NCI-H2171 (cell line): ENCODE results near the gene F2R.
"Not testable (repeated sequence)": the region's sequence is repeated elsewhere in the genome, so short reads cannot be mapped to it uniquely, and the experiment has no call there.

Source experiments
- DNase-seq: peaks from one replicate; lab custom pipeline; 2025; lab: John Stamatoyannopoulos, UW

F2R gene

DNA sequence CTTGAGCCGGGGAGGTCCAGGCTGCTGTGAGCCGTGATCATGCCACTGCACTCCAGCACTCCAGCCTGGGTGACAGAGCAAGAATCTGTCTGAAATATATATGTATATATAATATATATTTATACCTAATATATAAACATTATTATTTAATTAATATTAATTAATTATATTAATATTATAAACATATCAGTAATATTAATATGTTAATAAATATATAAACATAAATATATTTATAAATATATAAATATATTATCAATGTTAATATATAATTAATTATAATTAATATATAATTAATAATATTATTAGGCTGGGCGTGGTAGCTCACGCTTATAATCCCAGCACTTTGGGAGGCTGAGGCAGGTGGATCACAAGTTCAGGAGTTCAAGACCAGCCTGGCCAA lies 41.1 kb downstream of the F2R start:
- DNase-seq, result no peak

DNA sequence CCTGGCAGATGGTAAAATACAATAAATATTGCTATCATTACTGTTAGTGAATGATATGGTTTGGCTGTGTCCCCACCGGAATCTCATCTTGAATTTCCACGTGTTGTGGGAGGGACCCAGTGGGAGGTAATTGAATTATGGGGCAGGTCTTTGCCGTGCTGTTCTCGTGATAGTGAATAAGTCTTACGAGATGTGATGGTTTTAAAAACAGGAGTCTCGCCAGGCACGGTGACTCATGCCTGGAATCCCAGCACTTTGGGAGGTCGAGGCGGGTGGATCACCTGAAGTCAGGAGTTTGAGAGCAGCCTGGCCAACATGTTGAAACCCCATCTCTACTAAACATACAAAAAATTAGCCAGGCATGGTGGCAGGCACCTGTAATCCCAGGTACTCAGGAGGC lies 45.2 kb downstream of the F2R start:
- not testable (repeated sequence) for DNase-seq

DNA sequence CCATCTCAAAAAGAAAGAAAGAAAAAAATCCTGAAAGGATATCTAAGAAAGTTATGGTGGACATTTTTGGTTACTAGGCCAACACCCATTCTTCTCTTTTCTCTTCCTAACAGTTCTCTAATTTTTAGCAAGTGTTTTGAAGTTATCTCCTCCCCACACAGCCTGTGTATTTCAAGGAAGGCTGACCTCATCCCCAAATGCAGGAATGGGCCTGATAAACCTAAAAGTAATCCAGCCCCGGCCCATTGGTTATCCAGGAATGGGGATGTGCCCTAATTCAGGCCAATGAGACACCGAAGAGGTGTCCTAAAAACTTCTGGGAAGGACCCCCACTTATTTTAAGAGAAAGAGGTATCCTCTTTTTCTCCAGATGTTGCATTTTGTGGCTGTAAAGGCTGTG lies 46.6 kb downstream of the F2R start:
- no peak for DNase-seq

DNA sequence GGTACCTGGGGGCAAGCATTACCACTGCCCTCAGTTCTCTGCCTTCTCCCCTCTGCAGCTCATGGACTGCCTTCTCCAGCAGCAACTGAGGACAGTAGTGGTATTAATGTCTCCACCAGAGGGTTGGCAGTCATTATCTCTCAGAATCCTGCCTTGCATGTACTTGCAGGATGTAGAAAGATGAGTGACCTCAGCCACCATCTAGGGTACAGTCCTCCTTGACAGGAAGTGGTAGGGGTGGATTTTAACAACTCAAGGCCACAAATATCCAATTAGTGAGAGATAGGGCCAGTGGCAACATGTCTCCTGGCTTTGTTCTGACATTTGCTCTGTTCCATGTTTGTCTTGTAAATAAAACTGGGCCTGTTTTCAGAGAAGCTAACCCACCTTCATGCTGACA lies 47.2 kb downstream of the F2R start:
- no peak for DNase-seq

DNA sequence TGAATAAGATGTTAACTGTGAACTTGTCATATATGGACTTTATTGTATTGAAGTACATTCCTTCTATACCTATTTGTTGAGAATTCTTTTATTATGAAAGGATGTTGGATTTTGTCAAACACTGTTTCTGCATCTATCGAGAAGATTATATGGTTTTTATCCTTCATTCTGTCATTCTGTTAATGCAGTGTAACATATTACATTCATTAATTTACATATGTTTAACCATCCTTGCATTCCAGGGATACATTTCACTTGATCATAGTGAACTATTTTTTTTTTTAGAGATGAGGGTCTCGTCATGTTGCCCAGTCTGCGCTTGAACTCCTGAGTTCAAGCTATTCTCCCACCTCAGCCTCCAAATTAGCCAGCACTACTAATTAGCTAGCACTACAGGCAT lies 48.4 kb downstream of the F2R start:
- no peak for DNase-seq

DNA sequence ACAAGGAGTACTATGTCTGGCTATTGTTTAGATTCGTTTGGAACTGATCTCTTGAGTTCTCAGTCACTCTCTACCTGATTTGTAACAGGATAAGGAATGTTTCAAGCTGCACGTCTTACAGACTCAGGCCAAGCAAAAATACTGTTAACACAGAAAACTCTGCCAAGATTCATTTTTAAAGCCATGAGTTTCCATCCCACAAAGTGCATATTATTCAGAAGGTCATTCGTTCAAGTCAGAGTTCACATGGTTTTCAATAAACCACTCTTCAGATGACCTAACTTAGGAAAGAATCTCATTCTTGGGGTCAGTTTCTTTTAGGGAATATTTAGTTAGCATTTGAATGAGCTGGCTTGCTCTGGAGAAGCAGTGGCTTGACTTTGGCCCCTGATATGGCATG lies 49.3 kb downstream of the F2R start:
- DNase-seq, result no peak

DNA sequence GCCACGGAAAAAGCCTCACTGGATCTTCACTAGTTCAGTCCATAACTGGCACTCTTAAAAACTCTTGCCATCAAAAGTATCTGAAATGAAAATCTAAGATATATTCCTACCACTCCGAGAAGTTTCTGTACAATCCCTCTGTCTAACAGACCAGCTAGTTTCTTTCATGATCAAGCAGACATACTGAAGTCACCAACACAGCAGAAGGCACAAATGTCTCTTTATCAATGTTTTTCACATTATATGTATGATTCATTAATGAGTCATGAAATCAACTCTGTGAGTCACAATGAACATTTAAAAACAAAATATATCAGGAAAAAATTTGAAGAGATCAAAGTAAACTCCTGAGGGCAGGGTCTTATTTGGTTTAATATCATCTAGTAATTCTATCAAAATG lies 50.8 kb downstream of the F2R start:
- no peak for DNase-seq

DNA sequence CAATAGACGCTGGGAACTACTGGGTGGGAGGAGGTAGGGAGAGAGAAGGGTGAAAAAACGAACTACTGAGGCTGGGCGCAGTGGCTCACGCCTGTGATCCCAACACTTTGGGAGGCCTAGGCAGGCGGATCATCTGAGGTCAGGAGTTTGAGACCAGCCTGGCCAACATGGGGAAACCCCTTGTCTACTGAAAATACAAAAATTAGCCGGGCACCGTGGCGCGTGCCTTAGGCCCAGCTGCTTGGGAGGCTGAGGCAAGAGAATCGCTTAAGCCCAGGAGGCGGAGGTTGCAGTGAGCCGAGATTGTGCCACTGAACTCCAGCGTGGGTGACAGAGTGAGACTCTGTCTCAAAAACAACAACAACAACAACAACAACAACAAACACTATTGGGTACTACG lies 55.1 kb downstream of the F2R start:
- DNase-seq, result not testable (repeated sequence)

DNA sequence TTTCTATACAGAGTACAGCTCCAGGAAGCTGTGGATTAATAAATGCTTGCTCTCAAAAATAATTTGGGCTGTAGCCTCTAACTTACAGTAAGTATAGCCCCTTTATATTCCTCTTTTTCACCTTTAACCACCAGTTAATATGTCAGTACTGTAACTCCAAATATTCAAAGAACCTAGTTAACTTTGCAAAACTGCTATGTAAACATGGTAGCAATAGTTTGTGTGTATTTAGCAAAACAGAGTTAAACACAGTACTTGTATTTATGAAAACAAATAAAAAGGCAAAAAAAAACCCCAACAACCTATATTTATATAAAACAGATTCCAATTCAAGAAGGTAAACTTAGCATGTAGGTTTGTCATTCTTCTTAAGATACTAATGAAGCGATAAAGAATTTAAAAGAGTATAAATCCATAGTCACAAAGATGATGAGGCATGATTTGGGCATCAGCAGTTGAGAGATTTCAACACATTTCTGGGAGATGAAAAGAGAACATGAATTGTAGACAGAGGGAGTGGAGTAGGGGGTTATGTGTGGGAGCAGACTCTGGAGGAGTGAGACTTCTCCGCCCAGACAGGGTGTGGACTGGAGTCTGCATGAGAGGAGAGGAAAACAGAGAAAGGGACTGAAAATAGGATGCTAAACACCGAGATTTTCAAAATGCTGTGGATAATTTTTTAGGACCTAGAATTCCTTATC lies 55.9 kb downstream of the F2R start:
- no peak for DNase-seq

DNA sequence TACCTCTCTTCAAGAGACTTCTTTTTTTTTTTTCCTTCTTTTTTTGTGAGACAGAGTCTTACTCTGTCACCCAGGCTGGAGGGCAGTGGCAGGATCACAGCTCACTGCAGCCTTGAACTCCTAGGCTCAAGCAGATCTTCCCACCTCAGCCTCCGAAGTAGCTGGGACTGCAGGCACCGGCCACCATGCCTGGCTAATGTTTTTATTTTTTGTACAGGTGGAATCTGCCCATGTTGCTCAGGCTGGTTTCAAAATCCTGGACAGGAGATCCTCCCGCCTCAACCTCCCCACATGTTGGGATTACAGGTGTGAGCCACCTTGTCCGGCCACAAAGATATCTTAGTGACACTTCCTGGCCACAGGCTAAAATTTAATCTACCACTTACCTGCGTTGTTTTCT lies 60.0 kb downstream of the F2R start:
- no peak for DNase-seq

DNA sequence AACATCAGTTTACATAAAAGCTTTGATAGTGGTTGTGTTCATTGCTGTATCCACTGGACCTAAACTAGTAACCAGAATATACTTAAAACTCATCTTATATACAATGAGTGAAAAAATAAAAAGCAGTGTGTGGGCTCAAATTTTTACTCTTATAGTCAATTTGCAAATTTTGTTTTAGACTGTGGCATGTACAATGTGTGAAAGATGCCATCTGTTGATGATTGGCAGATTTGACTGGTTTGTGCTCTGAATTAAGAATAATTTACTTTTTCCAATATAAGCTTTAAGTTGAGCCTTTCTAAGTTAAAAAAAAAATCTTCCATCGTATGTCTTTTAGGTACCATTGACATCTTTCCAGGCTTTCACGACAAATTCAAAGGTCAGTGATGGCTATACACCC lies 60.5 kb downstream of the F2R start:
- DNase-seq, result no peak

DNA sequence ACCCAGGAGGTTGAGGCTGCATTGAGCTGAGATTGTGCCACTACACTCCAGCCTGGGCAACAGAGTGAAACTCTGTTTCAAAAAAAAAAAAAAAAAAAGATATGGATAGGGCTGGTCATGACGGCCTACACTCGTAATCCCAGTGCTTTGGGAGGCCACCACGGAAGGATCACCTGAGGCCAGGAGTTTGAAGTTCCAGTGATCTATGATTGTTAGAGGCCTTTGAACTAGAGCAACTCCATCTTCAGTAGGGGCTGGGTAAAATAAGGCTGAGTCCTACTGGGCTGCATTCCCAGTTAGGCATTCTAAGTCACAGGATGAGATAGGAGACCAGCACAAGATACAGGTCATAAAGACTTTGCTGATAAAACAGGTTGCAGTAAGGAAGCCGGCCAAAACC lies 64.7 kb downstream of the F2R start:
- not testable (repeated sequence) for DNase-seq

DNA sequence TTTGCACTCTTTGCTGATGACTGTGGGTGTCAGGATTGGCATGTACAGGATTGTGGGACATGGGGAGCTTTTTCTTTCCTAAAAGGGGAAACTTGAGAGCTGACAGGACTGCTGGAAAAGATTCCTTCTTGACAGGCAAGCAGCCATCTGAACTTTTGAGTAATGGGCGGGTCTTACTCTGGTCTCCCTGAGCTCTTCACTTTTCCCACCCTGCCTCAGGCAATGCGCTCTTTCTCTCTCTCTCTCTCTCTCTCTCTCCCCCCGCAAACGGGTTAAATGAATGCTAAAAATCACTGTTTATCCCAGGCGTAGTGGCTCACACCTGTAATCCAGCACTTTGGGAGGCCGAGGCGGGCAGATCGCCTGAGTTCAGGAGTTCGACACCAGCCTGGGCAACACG lies 65.8 kb downstream of the F2R start:
- DNase-seq, result no peak

DNA sequence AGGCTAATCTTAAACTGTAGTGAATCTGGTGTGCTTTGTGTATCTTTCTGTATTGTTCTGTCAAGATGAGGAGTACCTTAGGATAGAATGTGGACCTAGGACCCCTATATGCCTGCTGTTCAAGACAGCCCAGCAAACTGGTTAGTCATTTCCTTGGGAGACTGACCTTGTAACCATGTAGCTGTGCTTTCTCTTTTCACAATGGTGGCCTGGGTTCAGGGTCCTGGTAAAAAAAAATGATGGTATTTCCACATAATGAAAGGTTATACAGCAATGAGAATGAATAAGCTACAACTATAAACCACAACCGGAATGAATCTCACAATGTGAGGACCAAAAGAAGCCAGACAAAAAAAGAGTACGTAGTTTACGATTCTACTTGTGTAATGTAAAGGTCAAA lies 66.5 kb downstream of the F2R start:
- no peak for DNase-seq
